ENCODE results near the gene HSF4. TPM values are rescaled to one million over a fixed set of nuclear protein-coding genes. Genes with fewer than 3 reads are reported as not detected.

Gene HSF4
- total and polyA plus RNA-seq, 8 donors: 2.5 to 38.2 (median 5.0) TPM

GRCh38 chr16:67177743-67178699, 13.5 kb downstream of the HSF4 start:
- intact Hi-C loops (cut with DNase I): no loop called here
- DNase-seq: peak; percentile 61 to 93 (median 82)
- TF ChIP-seq CTCF (IDR thresholded peaks at IDR 0.05): peak in 1 of 2 donors; percentile 32
- H3K9me3 ChIP-seq: no peaks in the 10 kb centered on the region
- no peaks in the 10 kb centered on the region for H3K36me3 ChIP-seq
- peak; percentile 70 for ATAC-seq
- H3K4me1 ChIP-seq: peaks cover 30 to 69% of the 10 kb centered on the region in 2 donors
- H3K27me3 ChIP-seq: peaks cover 0 to 42% of the 10 kb centered on the region in 2 donors
- H3K27ac ChIP-seq: peak overlapping the region; percentile 56 to 60
- H3K4me3 ChIP-seq: peak overlapping the region; percentile 38 to 43

GRCh38 chr16:67179421-67180080, 15.0 kb downstream of the HSF4 start:
- DNase-seq (no peak), ATAC-seq (no peak)
- no peak overlapping the region for H3K4me3 ChIP-seq
- H3K36me3 ChIP-seq: no peaks in the 10 kb centered on the region
- intact Hi-C loops (cut with DNase I): loop anchor here in 1 of 2 donors (10.0 kb wide), 1 partner anchor 205 kb away; no protein-coding TSS in a partner anchor
- H3K9me3 ChIP-seq: no peaks in the 10 kb centered on the region
- H3K27ac ChIP-seq: no peak overlapping the region
- peaks cover 0 to 30% of the 10 kb centered on the region in 2 donors for H3K27me3 ChIP-seq
- TF ChIP-seq CTCF (IDR thresholded peaks at IDR 0.05): no peak
- peaks cover 27 to 63% of the 10 kb centered on the region in 2 donors for H3K4me1 ChIP-seq

GRCh38 chr16:67180166-67180565, 15.6 kb downstream of the HSF4 start:
- H3K36me3 ChIP-seq: no peaks in the 10 kb centered on the region
- DNase-seq (peak in 1 of 4 donors; percentile 68), ATAC-seq (no peak)
- no peak overlapping the region for H3K4me3 ChIP-seq
- peaks cover 0 to 30% of the 10 kb centered on the region in 2 donors for H3K27me3 ChIP-seq
- no peak for TF ChIP-seq CTCF (IDR thresholded peaks at IDR 0.05)
- no peaks in the 10 kb centered on the region for H3K9me3 ChIP-seq
- H3K4me1 ChIP-seq: peaks cover 29 to 63% of the 10 kb centered on the region in 2 donors
- intact Hi-C loops (cut with DNase I): loop anchor here in 1 of 2 donors (10.0 kb wide), 1 partner anchor 205 kb away; no protein-coding TSS in a partner anchor
- no peak overlapping the region for H3K27ac ChIP-seq

- no peak for ATAC-seq
- TF ChIP-seq CTCF (IDR thresholded peaks at IDR 0.05): no peak
- DNase-seq: peak in 1 of 4 donors; percentile 15
- Histone ChIP-seq H3K36me3 (no peaks in the 10 kb centered on the region), H3K9me3 (no peaks in the 10 kb centered on the region), H3K4me1 (peaks cover 33 to 72% of the 10 kb centered on the region in 2 donors), H3K27ac (peak overlapping the region in 1 of 2 donors; percentile 4), H3K27me3 (peaks cover 0 to 26% of the 10 kb centered on the region in 2 donors), H3K4me3 (no peak overlapping the region)
- intact Hi-C loops (cut with DNase I): loop anchor here in 1 of 2 donors (10.0 kb wide), 1 partner anchor 207 kb away; no protein-coding TSS in a partner anchor
These were observed 16.8 kb downstream of the HSF4 start for GRCh38 chr16:67181346-67181745.

All from left lung (tissue), 10 donors.